ENCODE data around the gene SPOCK1.
A peak's percentile ranks its signal among the peaks of the same experiment; 100 is the strongest.

SPOCK1 gene

GRCh38 chr5:137440795-137441194 lies 58.3 kb downstream of the SPOCK1 start:
- DNase-seq: peak; percentile 16

GRCh38 chr5:137439645-137440044 lies 59.5 kb downstream of the SPOCK1 start:
- no peak for DNase-seq

GRCh38 chr5:137438932-137439331 lies 60.2 kb downstream of the SPOCK1 start:
- no peak for DNase-seq

GRCh38 chr5:137437774-137438173 lies 61.4 kb downstream of the SPOCK1 start:
- no peak for DNase-seq

GRCh38 chr5:137433539-137433938 lies 65.6 kb downstream of the SPOCK1 start:
- no peak for DNase-seq

- no peak for DNase-seq
These were observed 66.8 kb downstream of the SPOCK1 start for GRCh38 chr5:137432376-137432775.

GRCh38 chr5:137431051-137431450 lies 68.1 kb downstream of the SPOCK1 start:
- DNase-seq: no peak

- DNase-seq: no peak
These were observed 83.9 kb downstream of the SPOCK1 start for GRCh38 chr5:137415231-137415681.

- DNase-seq: no peak
These were observed 84.9 kb downstream of the SPOCK1 start for GRCh38 chr5:137414112-137414755.

- DNase-seq: no peak
These were observed 87.0 kb downstream of the SPOCK1 start for GRCh38 chr5:137412136-137412535.

- no peak for DNase-seq
These were observed 88.7 kb downstream of the SPOCK1 start for GRCh38 chr5:137410234-137411010.

- no peak for DNase-seq
These were observed 89.4 kb downstream of the SPOCK1 start for GRCh38 chr5:137409736-137410135.

GRCh38 chr5:137407090-137407489 lies 92.0 kb downstream of the SPOCK1 start:
- no peak for DNase-seq

GRCh38 chr5:137405393-137405792 lies 93.7 kb downstream of the SPOCK1 start:
- no peak for DNase-seq

GRCh38 chr5:137403869-137404268 lies 95.3 kb downstream of the SPOCK1 start:
- no peak for DNase-seq

- DNase-seq: no peak
These were observed 96.5 kb downstream of the SPOCK1 start for GRCh38 chr5:137402436-137403187.

GRCh38 chr5:137401946-137402345 lies 97.2 kb downstream of the SPOCK1 start:
- no peak for DNase-seq

GRCh38 chr5:137400571-137400970 lies 98.6 kb downstream of the SPOCK1 start:
- no peak for DNase-seq

GRCh38 chr5:137399911-137400310 lies 99.2 kb downstream of the SPOCK1 start:
- DNase-seq: no peak

GRCh38 chr5:137398751-137399150 lies 100.4 kb downstream of the SPOCK1 start:
- no peak for DNase-seq

GRCh38 chr5:137398154-137398553 lies 101.0 kb downstream of the SPOCK1 start:
- no peak for DNase-seq

- DNase-seq: peak; percentile 62
These were observed 103.9 kb downstream of the SPOCK1 start for GRCh38 chr5:137395011-137395755.

- DNase-seq: no peak
These were observed 104.7 kb downstream of the SPOCK1 start for GRCh38 chr5:137394380-137394779.

All from NCI-H345 (cell line).